Measurements from ENCODE around the gene ZFP91.

Gene ZFP91

DNA sequence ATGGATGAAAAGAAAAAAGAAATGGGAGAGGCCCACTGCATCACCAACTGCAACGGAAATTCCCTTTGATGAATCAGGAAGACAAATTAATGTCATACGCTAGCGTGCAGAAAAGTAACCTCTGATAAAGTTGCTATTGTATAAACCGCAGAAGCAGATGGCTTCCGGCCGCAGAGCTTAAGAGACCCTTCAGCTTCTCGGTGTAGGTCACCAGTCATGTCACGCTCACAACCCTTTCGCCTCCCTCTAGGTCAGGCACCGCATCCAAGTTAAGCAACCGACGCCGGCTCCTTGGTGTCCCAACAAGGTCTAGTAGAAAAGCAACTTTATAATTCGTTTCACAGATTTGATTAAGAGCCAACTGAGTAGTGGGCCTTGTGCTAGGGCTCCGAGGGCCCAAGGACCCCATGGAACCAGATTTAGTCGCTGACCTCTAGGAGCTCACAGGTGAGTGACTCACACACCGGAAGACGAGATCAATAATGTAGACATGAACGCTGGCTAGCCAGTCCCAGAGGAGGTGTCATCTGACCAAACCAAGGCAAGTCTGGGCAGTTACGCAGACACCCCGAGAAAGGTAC, 1.2 kb upstream of the ZFP91 start:
- TF ChIP-seq, protein P1, sequence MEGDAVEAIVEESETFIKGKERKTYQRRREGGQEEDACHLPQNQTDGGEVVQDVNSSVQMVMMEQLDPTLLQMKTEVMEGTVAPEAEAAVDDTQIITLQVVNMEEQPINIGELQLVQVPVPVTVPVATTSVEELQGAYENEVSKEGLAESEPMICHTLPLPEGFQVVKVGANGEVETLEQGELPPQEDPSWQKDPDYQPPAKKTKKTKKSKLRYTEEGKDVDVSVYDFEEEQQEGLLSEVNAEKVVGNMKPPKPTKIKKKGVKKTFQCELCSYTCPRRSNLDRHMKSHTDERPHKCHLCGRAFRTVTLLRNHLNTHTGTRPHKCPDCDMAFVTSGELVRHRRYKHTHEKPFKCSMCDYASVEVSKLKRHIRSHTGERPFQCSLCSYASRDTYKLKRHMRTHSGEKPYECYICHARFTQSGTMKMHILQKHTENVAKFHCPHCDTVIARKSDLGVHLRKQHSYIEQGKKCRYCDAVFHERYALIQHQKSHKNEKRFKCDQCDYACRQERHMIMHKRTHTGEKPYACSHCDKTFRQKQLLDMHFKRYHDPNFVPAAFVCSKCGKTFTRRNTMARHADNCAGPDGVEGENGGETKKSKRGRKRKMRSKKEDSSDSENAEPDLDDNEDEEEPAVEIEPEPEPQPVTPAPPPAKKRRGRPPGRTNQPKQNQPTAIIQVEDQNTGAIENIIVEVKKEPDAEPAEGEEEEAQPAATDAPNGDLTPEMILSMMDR (IDR thresholded peaks at IDR 0.05): no peak

DNA sequence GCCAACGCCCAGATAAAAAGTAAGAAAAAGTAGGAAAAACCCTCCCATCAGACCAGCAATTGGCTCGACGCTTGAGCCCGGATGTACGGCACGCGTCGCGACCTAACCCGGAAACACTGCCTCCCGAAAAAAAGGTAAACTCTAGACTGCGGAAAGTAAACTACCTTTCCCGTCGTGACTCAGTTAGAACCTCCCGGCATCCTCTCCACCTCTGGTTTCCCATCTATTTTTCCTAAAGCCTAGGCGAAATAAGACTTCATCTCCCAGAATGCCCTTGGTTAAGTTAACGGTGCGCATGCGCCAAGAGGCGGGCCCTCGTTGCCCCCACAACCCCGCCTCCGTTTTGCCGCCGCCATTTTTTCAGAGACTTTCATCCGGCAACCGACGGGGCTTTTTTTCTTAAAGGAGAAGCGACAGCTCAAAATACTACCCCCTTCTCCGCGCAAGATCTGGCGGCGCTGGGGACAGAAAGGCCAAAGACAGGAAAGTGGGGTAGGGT, 678 bp upstream of the ZFP91 start:
- TF ChIP-seq, protein P1 (IDR thresholded peaks at IDR 0.05): no peak

DNA sequence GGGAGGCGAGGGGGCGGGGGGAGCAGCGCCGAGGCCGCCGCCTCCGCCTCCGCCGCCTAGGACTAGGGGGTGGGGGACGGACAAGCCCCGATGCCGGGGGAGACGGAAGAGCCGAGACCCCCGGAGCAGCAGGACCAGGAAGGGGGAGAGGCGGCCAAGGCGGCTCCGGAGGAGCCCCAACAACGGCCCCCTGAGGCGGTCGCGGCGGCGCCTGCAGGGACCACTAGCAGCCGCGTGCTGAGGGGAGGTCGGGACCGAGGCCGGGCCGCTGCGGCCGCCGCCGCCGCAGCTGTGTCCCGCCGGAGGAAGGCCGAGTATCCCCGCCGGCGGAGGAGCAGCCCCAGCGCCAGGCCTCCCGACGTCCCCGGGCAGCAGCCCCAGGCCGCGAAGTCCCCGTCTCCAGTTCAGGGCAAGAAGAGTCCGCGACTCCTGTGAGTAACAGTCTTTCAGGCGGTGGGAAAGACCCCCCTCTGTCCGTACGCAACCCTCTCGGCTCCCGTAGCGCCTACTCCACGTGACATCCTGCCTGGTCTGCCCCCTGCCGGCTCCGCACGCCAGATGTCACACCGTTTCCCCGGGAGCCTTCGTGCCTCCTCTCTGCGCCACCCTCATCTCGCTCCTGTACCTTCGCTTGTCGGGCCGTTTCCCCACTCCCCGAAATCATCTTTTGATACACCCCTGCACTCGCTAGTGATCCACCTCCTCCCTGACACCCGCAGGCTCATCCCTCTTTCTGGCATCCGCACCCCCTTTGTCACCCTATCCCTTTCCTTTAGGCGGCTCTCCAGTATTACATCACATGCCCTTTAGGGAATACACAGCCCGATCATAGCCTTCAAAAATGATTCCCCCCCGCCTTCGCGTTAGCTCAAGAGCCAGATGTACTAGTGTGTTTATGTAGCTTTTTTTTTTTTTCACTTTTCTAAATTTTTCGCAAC, 598 bp downstream of the ZFP91 start:
- TF ChIP-seq, protein P1 (IDR thresholded peaks at IDR 0.05): peak; percentile 72

DNA sequence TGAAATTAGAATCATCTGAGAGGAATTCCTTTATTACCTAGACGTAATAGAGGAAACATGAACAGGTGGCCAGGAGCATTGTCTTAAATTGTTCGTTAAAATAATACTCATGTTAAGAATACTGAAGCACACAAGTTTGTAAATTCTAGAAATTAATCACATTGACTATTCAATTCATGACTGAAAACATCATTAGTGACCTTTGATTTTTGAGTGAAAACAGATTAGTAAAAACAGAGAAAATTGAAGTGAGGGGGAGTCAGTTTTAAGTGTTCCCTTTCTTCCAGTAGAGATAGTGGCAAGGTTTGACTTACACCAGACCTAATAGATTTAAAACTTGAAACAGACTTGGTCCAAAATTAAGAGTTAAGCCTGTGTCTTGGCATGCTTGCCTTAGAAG, 1.4 kb downstream of the ZFP91 start:
- TF ChIP-seq, protein P1 (IDR thresholded peaks at IDR 0.05): no peak

DNA sequence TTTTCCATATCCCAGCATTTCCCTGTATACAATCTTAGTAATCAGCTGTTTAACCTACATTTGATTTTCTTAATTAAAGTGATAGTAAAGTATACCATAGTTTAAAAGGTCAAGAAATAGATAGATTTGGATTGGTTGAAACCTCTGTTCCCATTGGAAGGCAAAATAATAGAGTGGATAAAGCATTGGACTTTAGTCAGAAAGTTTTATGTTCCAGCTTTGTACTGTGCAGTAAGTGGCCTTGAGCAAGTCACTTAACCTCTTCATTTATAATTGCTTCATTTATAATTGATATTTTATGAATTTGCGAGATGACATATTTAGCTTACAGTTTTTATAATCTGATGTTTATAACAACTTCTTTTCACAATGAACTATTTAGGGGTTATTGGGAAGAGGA, 3.6 kb downstream of the ZFP91 start:
- TF ChIP-seq, protein P1 (IDR thresholded peaks at IDR 0.05): no peak

DNA sequence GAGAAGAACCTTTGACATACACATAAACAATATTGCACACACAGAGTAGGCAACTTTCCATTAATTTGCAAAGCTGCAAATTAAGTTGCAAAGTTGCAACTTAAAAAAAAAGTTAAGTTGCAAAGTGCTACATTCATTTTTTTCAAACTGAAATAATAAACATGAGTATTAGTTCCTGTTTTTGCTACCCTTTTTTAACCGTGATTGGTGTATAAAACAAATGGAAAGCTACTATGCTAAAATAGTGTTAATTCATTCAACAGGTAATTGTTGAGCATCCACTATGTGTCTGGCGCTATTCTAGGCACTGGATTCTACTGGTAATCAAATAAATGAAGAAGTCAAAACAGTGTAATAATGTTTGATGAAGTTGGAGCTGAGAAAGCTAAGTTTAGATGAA, 8.1 kb downstream of the ZFP91 start:
- TF ChIP-seq, protein P1 (IDR thresholded peaks at IDR 0.05): no peak

DNA sequence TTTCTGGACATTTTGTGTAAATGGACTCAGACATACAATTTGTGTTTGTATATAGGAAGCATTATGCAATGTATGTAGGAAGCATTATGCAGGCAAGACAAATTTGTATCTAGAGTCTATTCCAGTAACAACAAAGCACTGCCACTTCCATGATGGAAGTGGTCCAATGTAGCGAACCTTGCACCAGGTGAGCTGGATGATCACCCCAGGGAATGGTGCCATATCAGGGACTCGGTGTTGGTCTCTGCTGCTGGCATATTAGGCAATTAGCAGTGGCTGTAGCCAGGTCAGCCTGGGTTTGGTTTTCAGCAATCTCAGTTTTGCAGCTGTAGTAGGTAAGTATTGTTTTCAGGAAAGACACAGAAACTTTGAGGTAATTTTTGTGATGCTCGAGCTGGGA, 12.8 kb downstream of the ZFP91 start:
- TF ChIP-seq, protein P1 (IDR thresholded peaks at IDR 0.05): no peak
